SK-N-SH treated with all-trans-retinoic acid at 6 μM for 48 hours (cell line): ENCODE data around the gene GALNTL6.

ENCODE experiments used
- CSDC2 ChIP-seq: fragments of 250-450 bp; sonication (Bioruptor Pico); IDR thresholded peaks from 2 replicates; pipeline ENCODE4 v1.5.0; 2020; ENCODE audit warnings: mild to moderate bottlenecking, moderate library complexity
- RARB ChIP-seq: fragments of 250-450 bp; sonication (Bioruptor Pico); IDR thresholded peaks from 2 replicates; pipeline ENCODE4 v1.8.0; 2021; ENCODE audit warnings: mild to moderate bottlenecking, moderate library complexity
- ZFP30 ChIP-seq: fragments of 450-650 bp; formaldehyde crosslinking; IDR thresholded peaks from 2 replicates; pipeline ENCODE4 v1.5.0; 2022; ENCODE audit warnings: mild to moderate bottlenecking, moderate library complexity

DNA sequence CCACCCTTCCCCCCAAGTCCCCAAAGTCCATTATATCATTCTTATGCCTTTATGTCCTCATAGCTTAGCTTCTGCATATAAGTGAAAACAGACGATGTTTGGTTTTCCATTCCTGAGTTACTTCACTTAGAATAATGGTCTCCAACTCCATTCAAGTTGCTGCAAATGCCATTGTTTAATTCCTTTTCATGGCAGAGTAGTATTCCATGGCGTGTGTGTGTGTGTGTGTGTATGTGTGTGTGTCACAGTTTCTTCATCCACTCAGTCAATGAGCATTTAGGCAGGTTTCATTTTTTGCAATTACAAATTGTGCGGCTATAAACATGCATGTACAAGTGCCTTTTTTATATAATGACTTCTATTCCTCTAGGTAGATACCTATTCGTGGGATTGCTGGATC lies 1248.0 kb downstream of the GALNTL6 start:
- TF ChIP-seq CSDC2 (CRISPR knock-in tag): no peak
- no peak for TF ChIP-seq RARB (CRISPR knock-in tag)
- no peak for TF ChIP-seq ZFP30 (CRISPR knock-in tag)
